Activated naive CD4-positive, alpha-beta T cell treated with anti-CD3 and anti-CD28 coated beads, Interleukin-2, amount 50 U/mL, for 16 hours (primary cell): ENCODE results near the gene ADCY5.

Experiments
- DNase-seq: peaks from one replicate; pipeline ENCODE4 v3.0.0-alpha.2; 2020

ADCY5 gene

DNA sequence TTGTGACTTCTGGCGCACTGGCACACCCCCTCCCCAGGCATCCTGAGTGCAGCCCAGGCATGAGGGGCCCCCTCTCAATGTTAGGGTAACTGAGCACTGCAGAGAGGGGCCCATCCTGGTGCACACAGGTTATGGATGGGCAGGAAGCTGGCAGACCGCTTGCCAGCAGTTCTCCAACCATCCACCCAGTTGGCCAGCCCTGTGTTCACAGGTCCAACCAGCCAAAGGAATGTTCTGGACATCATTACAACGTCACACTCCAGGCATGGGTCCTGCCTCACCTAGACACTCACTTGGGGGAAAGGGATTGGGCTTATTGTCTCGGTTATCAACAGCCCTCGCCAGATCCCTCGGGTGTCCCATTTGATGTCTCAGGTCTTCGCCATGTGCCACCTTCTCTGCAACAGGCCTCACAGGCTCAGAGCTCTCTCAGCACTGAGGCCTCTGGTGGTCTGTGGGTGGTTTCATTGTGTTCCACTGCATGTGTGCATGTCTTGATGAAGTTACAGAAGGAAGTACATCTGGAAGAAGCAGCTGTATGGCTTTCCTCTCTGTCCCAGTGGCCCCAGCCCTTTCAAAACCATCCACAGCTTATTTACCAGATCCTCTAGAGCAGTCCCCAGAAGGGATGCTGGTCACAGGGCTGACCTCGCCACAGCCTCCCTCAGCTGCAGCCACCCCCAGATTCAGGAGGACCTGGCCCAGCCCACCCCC is 23.7 kb downstream of the ADCY5 start:
- no peak for DNase-seq

DNA sequence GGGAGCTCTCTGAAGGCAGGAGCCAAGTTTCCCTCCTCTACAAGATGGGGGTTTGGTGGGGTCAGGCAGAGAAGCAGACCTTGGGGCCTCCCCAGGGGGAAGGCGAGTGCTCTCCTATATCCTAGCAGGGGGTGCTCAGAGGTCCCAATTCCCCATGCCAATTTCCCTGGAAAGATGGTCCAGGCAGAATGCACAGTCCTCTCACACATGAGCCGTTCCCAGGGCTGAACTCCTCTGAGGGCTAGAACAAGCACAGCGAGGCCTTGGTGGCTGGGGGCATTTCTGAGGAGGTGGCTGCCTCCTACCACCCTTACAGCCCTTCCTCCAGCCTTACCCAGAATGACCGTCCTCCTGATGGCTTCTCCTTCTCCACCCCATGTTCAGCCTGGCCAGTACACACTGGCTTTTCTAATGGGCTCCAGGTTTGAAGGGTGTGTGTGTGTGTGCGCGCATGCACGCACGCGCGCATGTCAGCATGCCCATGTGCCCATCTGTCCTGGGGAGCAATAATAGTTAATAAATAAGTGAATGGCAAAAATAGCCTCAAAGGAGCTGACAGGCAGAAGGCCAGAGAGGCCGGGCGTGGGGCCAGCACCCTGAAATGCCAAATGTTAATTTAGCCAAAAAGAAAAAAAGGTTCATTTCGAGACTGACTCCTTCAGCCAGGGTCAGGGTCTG is 24.4 kb downstream of the ADCY5 start:
- no peak for DNase-seq

- no peak for DNase-seq
These were observed 25.1 kb downstream of the ADCY5 start for GRCh38 chr3:123423806-123424205.

- no peak for DNase-seq
These were observed 25.9 kb downstream of the ADCY5 start for GRCh38 chr3:123423031-123423430.

DNA sequence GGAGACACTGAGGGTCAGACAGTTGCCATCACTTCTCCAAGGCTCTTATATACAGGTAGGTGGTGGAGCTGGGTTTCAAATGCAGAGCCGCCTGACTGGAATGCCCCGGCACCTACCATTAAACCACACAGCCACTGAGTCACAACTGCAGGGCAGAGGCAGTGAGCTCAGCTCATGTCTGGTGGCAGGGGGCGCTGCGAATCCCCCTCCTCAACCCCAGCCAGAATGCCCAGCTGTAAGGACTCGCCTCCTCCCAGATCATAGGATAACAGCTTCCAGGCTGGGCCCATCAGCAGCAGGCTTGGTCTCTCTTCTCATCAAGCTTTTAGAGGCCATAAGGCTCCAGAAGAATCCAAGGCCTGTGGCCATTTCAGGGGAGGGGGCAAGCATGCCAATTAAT is 26.4 kb downstream of the ADCY5 start:
- DNase-seq = no peak

- DNase-seq = no peak
These were observed 27.3 kb downstream of the ADCY5 start for GRCh38 chr3:123421353-123422174.

GRCh38 chr3:123420416-123420968 is 28.4 kb downstream of the ADCY5 start:
- no peak for DNase-seq

- DNase-seq = no peak
These were observed 29.0 kb downstream of the ADCY5 start for GRCh38 chr3:123419850-123420297.

GRCh38 chr3:123419181-123419849 is 29.6 kb downstream of the ADCY5 start:
- DNase-seq = no peak

DNA sequence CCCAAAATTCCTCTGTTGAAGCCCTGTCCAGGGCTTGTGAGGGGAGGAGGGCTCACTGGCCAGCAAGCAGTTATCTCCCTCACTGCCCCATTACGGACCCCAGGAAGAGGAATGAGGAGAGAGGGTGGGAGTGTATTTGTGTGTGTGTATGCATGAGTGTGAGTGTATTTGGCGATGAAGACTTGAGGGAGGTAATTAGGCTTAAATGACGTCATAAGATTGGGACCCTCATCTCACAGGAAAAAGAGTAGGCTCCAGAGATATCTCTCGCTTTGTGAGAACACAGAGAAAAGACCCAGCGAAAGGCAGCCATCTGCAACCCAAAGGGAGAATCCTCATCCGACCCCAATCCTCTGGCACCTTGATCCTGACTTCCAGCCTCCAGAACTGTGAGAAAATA is 32.2 kb downstream of the ADCY5 start:
- DNase-seq = no peak

- DNase-seq = no peak
These were observed 32.7 kb downstream of the ADCY5 start for GRCh38 chr3:123416173-123416572.

GRCh38 chr3:123414973-123415775 is 33.7 kb downstream of the ADCY5 start:
- no peak for DNase-seq

DNA sequence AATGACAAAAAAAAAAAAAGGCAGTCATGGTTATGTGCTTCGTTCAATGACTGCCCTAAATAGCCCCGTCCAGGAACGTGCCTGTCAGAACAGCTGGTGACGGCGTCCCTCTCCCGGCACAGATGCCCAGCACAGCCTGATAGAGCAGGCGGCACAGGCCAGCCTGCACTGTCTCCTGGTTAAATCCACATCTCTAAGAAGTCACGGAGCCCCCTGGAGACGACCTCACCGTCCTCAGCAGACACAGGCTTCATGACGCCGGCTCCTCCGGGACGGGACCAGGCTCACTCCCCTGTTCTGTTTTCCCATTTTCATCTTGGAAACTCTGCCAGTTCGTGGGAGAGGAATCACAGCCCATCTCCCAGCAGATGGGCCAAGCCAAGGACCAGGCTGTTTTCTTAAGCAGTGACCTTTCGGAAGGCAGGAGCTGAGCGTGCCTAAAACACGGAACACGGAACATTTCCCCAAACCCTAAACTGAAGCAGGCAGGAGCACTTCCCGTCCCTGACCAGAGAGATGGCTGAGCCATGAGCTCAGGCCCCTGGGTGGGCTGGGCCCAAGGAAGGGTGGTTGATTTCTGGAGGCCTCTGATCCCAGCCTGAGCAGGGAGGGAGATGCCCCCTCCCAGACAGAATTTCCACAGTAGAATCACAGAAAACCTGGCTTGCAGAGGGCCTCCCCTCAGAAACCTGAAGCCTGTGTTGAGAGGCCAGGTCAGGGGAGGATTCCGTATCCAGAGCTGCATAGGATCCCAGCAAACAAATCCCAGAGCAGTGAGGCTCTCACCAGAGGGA is 35.9 kb downstream of the ADCY5 start:
- DNase-seq = no peak

GRCh38 chr3:123412076-123412475 is 36.8 kb downstream of the ADCY5 start:
- no peak for DNase-seq

DNA sequence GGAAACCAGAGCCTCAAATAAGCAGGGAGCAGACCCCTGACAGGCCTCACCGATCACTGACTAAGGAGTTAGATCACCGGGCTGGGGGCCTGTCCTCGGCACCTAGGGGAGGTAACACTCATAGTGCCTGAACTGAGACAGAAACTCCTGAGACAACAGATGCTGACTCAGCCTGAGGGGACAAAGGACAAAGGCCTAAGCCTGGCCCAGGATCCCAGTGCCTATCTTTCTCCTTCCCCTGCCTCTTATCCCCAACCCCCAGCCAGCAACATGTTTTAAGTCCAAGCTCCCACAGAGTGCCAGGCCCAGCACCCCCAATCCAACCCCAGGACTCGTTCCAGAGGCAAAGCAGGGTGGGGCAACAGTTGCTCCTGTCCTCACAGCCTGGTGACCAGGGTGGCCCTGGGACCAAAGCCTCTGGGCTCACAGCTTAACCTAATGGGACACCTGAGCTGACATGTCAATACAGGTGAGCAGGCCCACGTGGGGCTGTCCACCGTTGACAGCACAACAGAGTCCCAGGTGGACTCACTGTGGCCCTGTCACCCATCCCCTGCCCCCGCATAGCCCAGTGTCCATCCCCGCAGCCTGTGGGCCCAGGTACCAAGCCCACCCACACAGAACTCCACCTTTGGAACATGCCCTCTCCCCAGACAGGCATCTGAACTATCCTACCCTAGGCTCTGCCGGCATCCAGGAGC is 37.4 kb downstream of the ADCY5 start:
- DNase-seq = no peak

DNA sequence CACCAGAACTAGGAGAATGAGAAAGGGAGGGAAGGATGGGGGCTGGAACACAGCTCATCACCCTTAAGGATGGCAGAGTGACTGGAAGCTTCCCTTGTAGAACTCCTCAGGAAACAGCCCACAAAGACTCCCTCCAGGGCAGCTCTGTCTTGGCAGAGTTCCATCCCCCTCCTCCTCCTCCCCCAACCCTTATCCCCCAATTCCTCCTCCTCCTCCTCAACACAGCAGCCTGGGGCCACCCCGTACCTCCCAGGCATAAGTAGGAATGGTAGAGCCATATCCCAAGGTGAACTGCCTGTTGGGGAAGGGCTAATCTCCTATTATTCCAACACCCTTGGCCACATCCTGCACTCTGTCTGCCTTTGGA is 38.8 kb downstream of the ADCY5 start:
- DNase-seq = no peak

GRCh38 chr3:123409443-123410148 is 39.3 kb downstream of the ADCY5 start:
- DNase-seq = no peak

GRCh38 chr3:123406598-123406997 is 42.3 kb downstream of the ADCY5 start:
- no peak for DNase-seq

- no peak for DNase-seq
These were observed 42.9 kb downstream of the ADCY5 start for GRCh38 chr3:123405936-123406510.
